CD4-positive, alpha-beta T cell treated with Interleukin-15 for 1 hour (primary cell): ENCODE measurements around the gene PRSS53.

ENCODE experiments used
- DNase-seq: peaks from one replicate; pipeline ENCODE4 v3.0.0-alpha.2; 2020

PRSS53 gene

GRCh38 chr16:31093132-31093703, 4.5 kb upstream of the PRSS53 start:
- DNase-seq = no peak

GRCh38 chr16:31092330-31092729, 3.6 kb upstream of the PRSS53 start:
- no peak for DNase-seq

- no peak for DNase-seq
Observed at GRCh38 chr16:31090540-31090939, 1.8 kb upstream of the PRSS53 start.

GRCh38 chr16:31089199-31089598, 456 bp upstream of the PRSS53 start:
- DNase-seq = no peak

DNA sequence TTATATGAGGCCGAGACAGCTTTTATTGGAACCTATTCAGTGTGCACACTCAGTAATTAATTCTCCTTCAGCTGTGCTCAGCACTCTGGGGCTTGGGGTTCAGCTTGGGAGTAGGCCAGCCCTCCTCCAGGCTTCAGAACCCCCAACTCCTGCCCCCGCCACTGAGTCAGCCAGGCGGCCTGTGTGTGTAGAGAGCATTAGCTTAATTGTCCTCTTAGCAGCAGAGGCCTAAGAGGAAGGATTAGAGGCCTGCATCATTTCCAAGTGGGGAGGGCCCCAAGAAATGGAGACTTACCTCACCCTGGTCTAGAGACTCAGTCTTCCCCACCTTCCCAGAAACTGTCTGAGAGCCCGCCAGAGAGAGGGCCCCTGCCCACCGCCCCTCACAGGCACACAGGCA, 772 bp downstream of the PRSS53 start:
- DNase-seq = no peak

DNA sequence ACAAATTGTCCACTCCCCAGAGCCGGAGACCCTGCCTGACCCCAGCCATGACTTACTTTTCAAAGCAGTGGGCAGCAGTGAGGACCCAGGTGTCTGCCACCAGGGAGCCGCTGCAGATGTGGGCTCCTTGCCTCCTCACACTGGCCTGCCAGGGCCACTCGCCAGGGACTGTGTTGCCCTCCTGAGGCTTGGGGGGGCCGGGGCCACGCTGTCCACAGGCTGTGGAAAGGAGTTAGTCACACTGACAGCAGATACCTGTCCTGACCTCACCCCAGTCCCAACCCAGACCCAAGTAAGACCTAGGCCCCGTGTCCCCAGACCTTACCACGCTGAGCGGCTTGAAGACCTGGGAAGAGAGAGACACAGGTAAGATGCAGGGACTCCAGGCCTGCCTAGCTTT, 1.3 kb downstream of the PRSS53 start:
- no peak for DNase-seq

DNA sequence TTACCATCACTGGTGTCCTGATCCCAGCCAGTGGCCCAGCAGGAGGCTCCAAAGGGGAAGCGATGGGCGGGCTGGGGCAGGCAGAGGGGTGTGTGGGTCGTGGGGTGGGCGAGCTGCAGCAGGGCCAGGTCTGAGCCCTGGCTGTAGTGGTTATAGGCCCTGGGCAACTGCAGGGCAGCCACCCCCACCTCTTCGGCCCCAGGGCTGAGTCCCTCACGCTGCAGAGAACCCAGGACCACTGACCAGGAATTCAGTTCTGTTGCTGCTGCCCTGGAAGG, 2.2 kb downstream of the PRSS53 start:
- no peak for DNase-seq

DNA sequence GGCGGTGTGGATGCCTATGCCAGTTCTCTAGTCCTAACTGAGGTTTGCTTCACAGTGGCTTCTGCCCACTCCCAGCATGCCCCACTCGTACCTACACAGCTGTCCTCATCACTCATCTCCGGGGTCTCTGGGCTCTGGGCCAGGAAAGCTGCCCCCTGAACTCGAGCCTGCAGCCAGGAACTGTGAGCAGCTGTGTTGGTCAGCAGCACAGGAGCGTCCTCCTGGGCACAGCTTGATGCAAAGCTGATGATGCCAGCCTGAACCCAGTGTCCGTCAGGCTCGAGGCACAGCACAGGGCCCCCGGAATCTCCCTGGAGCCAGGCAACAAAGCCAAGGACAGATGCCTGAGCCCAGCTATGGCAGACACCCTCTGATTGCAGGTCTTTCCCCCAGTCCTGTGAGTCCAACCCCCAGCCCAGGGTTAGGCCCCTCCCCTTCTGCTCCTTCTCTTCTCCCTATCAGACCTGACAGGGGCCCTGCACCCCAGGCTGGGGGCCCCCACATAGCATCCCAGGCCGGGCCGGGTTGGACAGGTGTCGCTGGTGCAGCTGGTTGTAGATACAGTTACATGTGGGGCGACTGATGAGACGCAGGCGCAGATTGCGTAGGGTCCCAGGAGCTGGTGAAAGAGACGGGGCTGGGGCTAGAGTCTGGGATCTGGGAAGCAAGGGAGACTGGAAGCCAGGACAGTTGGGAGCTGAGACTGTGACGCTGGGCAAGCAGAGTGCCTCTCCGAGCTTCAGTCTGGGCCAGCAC, 2.7 kb downstream of the PRSS53 start:
- DNase-seq = no peak

GRCh38 chr16:31085411-31085810, 3.3 kb downstream of the PRSS53 start:
- DNase-seq = no peak

DNA sequence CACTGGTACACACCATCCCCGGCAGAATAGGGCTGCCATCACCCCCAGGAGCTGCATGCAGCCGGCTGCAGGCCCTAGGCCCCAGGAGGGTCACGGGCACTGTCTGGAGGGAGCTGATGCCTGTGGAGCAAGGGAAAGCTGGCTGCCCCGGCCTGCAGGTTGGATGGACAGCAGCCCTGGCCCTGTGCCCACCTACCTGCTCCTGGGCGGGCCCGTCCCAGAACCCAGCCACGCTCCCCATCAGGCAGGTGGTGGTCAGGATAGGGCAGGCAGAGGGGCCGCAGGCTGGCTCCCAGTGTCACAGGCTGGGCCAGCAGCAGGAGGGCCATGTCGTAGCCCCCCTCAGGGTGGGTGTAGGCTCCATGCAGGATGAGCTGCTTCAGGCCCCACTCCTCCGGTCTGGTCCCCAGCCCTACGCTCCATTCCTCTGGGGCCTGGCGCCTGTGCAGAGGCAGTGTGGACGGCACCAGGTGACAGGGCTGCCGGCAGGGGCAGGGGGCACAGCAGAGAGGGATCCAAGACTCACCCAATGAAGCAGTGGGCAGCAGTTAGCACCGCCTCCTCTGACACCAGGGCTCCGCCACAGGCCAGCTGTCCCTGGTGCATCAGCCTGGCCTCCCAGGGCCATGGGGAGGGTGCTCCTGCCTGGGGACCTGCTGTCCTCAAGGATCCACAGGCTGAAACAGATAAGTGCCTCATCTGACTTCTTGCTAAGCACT, 4.0 kb downstream of the PRSS53 start:
- no peak for DNase-seq

- DNase-seq = no peak
Observed at GRCh38 chr16:31083981-31084380, 4.8 kb downstream of the PRSS53 start.

- DNase-seq = no peak
Observed at GRCh38 chr16:31083556-31083955, 5.2 kb downstream of the PRSS53 start.

DNA sequence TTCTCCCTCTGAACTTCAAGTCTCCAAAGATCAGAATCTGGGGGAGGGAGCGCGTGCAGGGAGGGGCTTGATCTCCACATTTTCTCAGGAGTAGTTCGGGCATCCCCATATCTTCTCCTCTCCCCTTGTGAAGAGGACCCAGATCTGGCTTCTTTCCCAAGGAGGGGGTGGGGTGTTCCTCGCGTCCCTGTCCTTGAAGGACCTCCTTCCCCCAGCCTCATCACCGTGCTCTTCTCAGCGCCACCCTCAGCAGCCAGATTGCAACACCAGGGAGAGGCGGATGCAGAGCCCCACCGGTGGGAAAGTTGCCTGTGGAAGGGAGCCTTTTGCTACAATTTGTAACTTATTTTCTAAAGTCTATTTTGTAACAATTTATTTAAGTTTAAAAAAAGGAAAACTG, 5.7 kb downstream of the PRSS53 start:
- no peak for DNase-seq

DNA sequence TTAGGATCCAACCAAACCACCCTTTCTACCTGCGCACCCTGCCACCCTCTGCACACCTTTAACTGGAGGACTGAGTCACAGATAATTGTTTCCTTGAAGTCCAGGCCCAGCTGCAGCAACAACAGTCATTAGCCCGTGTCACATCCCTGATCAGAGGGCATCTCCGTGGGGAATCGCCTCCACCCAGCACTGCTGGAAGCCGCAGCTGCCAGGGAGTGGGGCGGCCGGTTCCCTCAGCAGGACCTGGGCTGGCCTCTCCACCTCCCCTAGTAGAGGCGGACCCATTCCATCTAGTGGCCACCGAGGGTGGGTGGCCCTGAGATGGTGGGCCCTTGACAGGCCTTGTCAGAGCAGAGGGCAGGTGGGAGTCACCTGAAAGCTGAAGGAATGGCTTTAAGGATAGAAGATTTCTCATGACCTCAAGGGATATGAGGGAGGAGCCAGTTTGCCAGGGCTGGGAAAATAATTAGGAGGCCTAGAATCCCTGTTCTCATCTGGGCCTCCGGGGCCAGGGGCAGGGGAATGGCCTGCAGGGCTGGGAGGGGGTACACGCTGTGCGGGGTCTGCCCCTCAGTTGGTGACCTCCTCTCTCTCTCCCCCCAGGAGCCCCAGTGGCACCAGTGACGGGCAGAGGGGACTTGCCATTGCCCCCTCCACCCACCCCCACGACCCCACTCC, 6.2 kb downstream of the PRSS53 start:
- DNase-seq = no peak

- DNase-seq = no peak
Observed at GRCh38 chr16:31081428-31082351, 7.1 kb downstream of the PRSS53 start.

DNA sequence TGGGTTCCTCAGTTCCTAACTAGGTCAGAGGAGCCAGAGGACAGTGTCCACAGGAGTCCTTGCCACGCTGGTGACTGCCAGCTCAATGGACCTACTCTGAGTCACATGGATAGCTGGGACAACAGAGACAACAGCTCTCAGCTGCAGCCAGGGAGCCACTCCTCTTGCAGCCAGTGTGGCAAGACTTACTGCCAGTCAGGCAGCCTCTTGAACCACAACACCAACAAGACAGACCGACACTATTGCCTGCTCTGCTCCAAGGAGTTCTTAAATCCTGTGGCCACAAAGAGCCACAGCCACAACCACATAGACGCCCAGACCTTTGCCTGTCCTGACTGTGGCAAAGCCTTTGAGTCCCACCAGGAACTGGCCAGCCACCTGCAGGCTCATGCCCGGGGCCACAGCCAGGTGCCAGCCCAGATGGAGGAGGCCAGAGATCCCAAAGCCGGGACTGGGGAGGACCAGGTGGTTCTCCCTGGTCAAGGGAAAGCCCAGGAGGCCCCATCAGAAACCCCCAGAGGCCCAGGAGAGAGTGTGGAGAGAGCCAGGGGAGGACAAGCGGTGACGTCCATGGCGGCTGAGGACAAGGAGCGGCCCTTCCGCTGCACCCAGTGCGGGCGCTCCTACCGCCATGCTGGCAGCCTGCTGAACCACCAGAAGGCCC, 7.9 kb downstream of the PRSS53 start:
- DNase-seq = no peak

DNA sequence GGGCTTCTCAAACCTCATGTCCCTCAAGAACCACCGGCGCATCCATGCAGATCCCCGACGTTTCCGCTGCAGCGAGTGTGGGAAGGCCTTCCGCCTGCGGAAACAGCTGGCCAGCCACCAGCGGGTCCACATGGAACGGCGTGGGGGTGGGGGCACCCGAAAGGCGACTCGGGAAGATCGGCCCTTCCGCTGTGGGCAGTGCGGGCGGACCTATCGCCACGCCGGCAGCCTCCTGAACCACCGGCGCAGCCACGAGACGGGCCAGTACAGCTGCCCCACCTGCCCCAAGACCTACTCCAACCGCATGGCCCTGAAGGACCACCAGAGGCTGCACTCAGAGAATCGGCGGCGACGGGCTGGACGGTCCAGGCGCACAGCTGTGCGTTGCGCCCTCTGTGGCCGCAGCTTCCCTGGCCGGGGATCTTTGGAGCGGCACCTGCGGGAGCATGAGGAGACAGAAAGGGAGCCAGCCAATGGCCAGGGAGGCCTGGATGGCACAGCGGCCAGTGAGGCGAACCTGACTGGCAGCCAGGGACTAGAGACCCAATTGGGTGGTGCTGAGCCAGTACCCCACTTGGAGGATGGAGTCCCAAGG, 8.6 kb downstream of the PRSS53 start:
- DNase-seq = no peak

- DNase-seq = no peak
Observed at GRCh38 chr16:31079342-31079944, 9.3 kb downstream of the PRSS53 start.

- no peak for DNase-seq
Observed at GRCh38 chr16:31078597-31079341, 10.0 kb downstream of the PRSS53 start.

DNA sequence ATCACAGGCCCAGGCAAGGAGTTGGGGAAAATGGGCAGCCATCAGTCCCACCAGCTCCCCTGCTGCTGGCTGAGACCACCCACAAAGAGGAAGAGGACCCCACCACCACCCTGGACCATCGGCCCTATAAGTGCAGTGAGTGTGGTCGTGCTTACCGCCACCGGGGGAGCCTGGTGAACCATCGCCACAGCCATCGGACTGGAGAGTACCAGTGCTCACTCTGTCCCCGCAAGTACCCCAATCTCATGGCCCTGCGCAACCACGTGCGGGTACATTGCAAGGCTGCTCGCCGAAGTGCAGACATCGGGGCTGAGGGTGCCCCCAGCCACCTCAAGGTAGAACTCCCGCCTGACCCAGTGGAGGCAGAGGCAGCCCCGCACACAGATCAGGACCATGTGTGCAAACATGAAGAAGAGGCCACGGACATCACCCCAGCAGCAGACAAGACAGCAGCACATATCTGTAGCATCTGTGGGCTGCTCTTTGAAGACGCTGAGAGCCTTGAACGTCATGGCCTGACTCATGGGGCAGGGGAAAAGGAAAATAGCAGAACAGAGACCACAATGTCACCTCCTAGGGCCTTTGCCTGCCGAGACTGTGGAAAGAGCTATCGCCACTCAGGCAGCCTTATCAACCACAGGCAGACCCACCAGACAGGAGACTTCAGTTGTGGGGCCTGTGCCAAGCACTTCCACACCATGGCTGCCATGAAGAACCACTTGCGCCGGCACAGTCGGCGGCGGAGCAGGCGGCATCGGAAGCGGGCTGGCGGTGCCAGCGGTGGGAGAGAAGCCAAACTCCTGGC, 10.9 kb downstream of the PRSS53 start:
- no peak for DNase-seq
